GM21737 (cell line): ENCODE results near the gene CACNB4.
A peak's percentile ranks its signal among the peaks of the same experiment; 100 is the strongest.
"Not testable (repeated sequence)": the region's sequence is repeated elsewhere in the genome, so short reads cannot be mapped to it uniquely, and the experiment has no call there.

ENCODE experiments used
- ATAC-seq: cut with Tn5 transposase; IDR thresholded peaks from one replicate; pipeline ENCODE4 v1.9.1; 2021; ENCODE audit warnings: mild to moderate bottlenecking, moderate library complexity; ENCODE audit not compliant: unreplicated experiment

The CACNB4 gene

GRCh38 chr2:152024477-152024876, 74.4 kb downstream of the CACNB4 start:
- no peak for ATAC-seq

GRCh38 chr2:152022090-152022489, 76.8 kb downstream of the CACNB4 start:
- no peak for ATAC-seq

GRCh38 chr2:152021001-152021400, 77.8 kb downstream of the CACNB4 start:
- ATAC-seq = not testable (repeated sequence)

- ATAC-seq = no peak
Measured at GRCh38 chr2:152019732-152020131, 79.1 kb downstream of the CACNB4 start.

- no peak for ATAC-seq
Measured at GRCh38 chr2:152016181-152017120, 82.4 kb downstream of the CACNB4 start.

GRCh38 chr2:152015552-152015951, 83.3 kb downstream of the CACNB4 start:
- ATAC-seq = no peak

GRCh38 chr2:152012697-152013096, 86.1 kb downstream of the CACNB4 start:
- no peak for ATAC-seq

- ATAC-seq = no peak
Measured at GRCh38 chr2:152011724-152012123, 87.1 kb downstream of the CACNB4 start.

- no peak for ATAC-seq
Measured at GRCh38 chr2:152005607-152006006, 93.2 kb downstream of the CACNB4 start.

- ATAC-seq = not testable (repeated sequence)
Measured at GRCh38 chr2:152003283-152003682, 95.6 kb downstream of the CACNB4 start.

- peak; percentile 68 for ATAC-seq
Measured at GRCh38 chr2:151999053-151999452, 99.8 kb downstream of the CACNB4 start.

GRCh38 chr2:151996243-151997003, 102.4 kb downstream of the CACNB4 start:
- no peak for ATAC-seq

GRCh38 chr2:151995161-151995557, 103.7 kb downstream of the CACNB4 start:
- ATAC-seq = no peak

- not testable (repeated sequence) for ATAC-seq
Measured at GRCh38 chr2:151994178-151994577, 104.7 kb downstream of the CACNB4 start.

GRCh38 chr2:151991010-151991409, 107.8 kb downstream of the CACNB4 start:
- ATAC-seq = no peak

- no peak for ATAC-seq
Measured at GRCh38 chr2:151989378-151989777, 109.5 kb downstream of the CACNB4 start.

- ATAC-seq = no peak
Measured at GRCh38 chr2:151987484-151987883, 111.4 kb downstream of the CACNB4 start.

GRCh38 chr2:151984424-151985083, 114.3 kb downstream of the CACNB4 start:
- ATAC-seq = no peak

GRCh38 chr2:151983221-151983620, 115.6 kb downstream of the CACNB4 start:
- no peak for ATAC-seq

- ATAC-seq = no peak
Measured at GRCh38 chr2:151981886-151982285, 117.0 kb downstream of the CACNB4 start.

GRCh38 chr2:151979694-151980093, 119.2 kb downstream of the CACNB4 start:
- no peak for ATAC-seq
